Liver (tissue), 9 donors: ENCODE data around the gene RPLP2. TPM values are rescaled to one million over a fixed set of nuclear protein-coding genes. Genes with fewer than 3 reads are reported as not detected.

Experiments used
- DNase-seq: peaks from one replicate; pipeline ENCODE4 v3.0.0-alpha.2; 2017; ENCODE audit warnings: low spot score
- H3K27ac ChIP-seq, 2 donors: one replicate each; pipeline ENCODE4 v1.7.0; 2013; ENCODE audit warnings: inconsistent platforms in 2 of 2, low read length in 2 of 2, control low read depth in 1 of 2, low read depth in 1 of 2, mild to moderate bottlenecking in 1 of 2
- H3K27me3 ChIP-seq, 4 donors: one replicate each; pipeline versions ENCODE4 v1.6.1 to v1.7.0; 2013; ENCODE audit warnings: low read length in 3 of 4, inconsistent platforms in 1 of 4, mild to moderate bottlenecking in 1 of 4, moderate library complexity in 1 of 4; ENCODE audit not compliant: control insufficient read depth in 4 of 4, insufficient read depth in 4 of 4
- H3K36me3 ChIP-seq, 4 donors: one replicate each; pipeline versions ENCODE4 v1.6.1 to v1.7.0; 2013; ENCODE audit warnings: low read length in 3 of 4, mild to moderate bottlenecking in 3 of 4, low read depth in 1 of 4, moderate library complexity in 1 of 4; ENCODE audit not compliant: control insufficient read depth in 4 of 4, insufficient read depth in 3 of 4
- H3K4me1 ChIP-seq, 4 donors: one replicate each; pipeline versions ENCODE4 v1.6.1 to v1.7.0; 2013; ENCODE audit warnings: low read length in 3 of 4, mild to moderate bottlenecking in 3 of 4, moderate library complexity in 1 of 4; ENCODE audit not compliant: control insufficient read depth in 4 of 4, insufficient read depth in 4 of 4
- H3K4me3 ChIP-seq, 3 donors: one replicate each; pipeline versions ENCODE4 v1.6.1 to v1.7.0; 2013; ENCODE audit warnings: low read length in 3 of 3, control low read depth in 1 of 3, low read depth in 1 of 3, mild to moderate bottlenecking in 1 of 3
- H3K9ac ChIP-seq, 2 donors: one replicate each; pipeline ENCODE4 v1.7.0; 2013; ENCODE audit warnings: low read length in 2 of 2, mild to moderate bottlenecking in 2 of 2, moderate library complexity in 2 of 2, control low read depth in 1 of 2, low read depth in 1 of 2
- H3K9me3 ChIP-seq, 4 donors: one replicate each; pipeline versions ENCODE4 v1.6.1 to v1.7.0; 2013; ENCODE audit warnings: low read length in 3 of 4; ENCODE audit not compliant: control insufficient read depth in 4 of 4
- EGR1 ChIP-seq, 2 donors: IDR thresholded peaks; 2 replicates each; pipeline ENCODE4 v1.6.1; 2016 to 2018; ENCODE audit warnings: antibody characterized with exemption in 2 of 2, low read depth in 2 of 2
- FOXA1 ChIP-seq: IDR thresholded peaks from 2 replicates; pipeline ENCODE4 v1.6.1; 2016; ENCODE audit warnings: antibody characterized with exemption
- FOXA2 ChIP-seq: IDR thresholded peaks from 2 replicates; pipeline ENCODE4 v1.6.1; 2016; ENCODE audit warnings: antibody characterized with exemption
- GABPA ChIP-seq, 2 donors: IDR thresholded peaks in 1 of 2; conservative IDR thresholded peaks in 1 of 2; 2 replicates each; pipeline ENCODE4 v1.6.1; 2016; ENCODE audit warnings: antibody characterized with exemption in 2 of 2, mild to moderate bottlenecking in 1 of 2, moderate library complexity in 1 of 2
- HNF4A ChIP-seq, 2 donors: conservative IDR thresholded peaks; 2 replicates each; pipeline ENCODE4 v1.6.1; 2016; ENCODE audit warnings: antibody characterized with exemption in 2 of 2, mild to moderate bottlenecking in 2 of 2
- HNF4G ChIP-seq: IDR thresholded peaks from 2 replicates; pipeline ENCODE4 v1.6.1; 2016; ENCODE audit warnings: antibody characterized with exemption
- JUND ChIP-seq, 2 donors: IDR thresholded peaks; 2 replicates each; pipeline ENCODE4 v1.6.1; 2016; ENCODE audit warnings: antibody characterized with exemption in 2 of 2
- NR2F2 ChIP-seq: IDR thresholded peaks from 2 replicates; pipeline ENCODE4 v1.6.1; 2016; ENCODE audit warnings: antibody characterized with exemption
- RAD21 ChIP-seq, 2 donors: IDR thresholded peaks; 2 replicates each; pipeline ENCODE4 v1.6.1; 2016; ENCODE audit warnings: antibody characterized with exemption in 2 of 2, mild to moderate bottlenecking in 2 of 2
- RXRA ChIP-seq, 2 donors: IDR thresholded peaks; 2 replicates each; pipeline ENCODE4 v1.6.1; 2017 to 2018; ENCODE audit warnings: antibody characterized with exemption in 2 of 2, mild to moderate bottlenecking in 1 of 2
- SP1 ChIP-seq: IDR thresholded peaks from 2 replicates; pipeline ENCODE4 v1.6.1; 2018; ENCODE audit warnings: antibody characterized with exemption, mild to moderate bottlenecking
- TAF1 ChIP-seq: conservative IDR thresholded peaks from 2 replicates; pipeline ENCODE4 v1.6.1; 2016; ENCODE audit warnings: antibody characterized with exemption, mild to moderate bottlenecking
- YY1 ChIP-seq: IDR thresholded peaks from 2 replicates; pipeline ENCODE4 v1.6.1; 2016; ENCODE audit warnings: antibody characterized with exemption, mild to moderate bottlenecking
- WGBS: extraction: QIAGEN DNeasy Blood & Tissue Kit; methylation state at CpG from one replicate; pipeline ENCODE4 v1.1.7; 2013; 5-methylcytosine and 5-hydroxymethylcytosine counted together
- polyA plus RNA-seq, 2 donors: library from polyadenylated mRNA; stranded (reverse) in 1 of 2; unstranded in 1 of 2; fragments of 200-250 nt in 1 of 2; fragments of >200 nt in 1 of 2; fragmentation: Nextera tagmentation in 1 of 2; extraction: Ambion mirVana in 1 of 2; gene quantifications; one replicate each; pipeline versions ENCODE4 v1.2.1 to v1.2.3, GENCODE V29; 2013 to 2015
- total RNA-seq, 2 donors: library from RNA; depleted of rRNA; stranded (reverse); fragments of >200 nt; gene quantifications; one replicate each; pipeline ENCODE4 v1.2.3, GENCODE V29; 2014
- TF ChIP-seq, protein P1 (sequence below): IDR thresholded peaks from 2 replicates; pipeline ENCODE4 v1.6.1; 2016; ENCODE audit warnings: antibody characterized with exemption
- TF ChIP-seq, protein P2 (sequence below): fragments of 150-350 bp; IDR thresholded peaks from 2 replicates; pipeline ENCODE4 v1.5.1; 2017; ENCODE audit warnings: improper control_type of control experiment, low read depth, low read length; ENCODE audit not compliant: missing input control
- TF ChIP-seq, protein P3 (sequence below): IDR thresholded peaks from 2 replicates; pipeline ENCODE4 v1.6.1; 2016; ENCODE audit warnings: antibody characterized with exemption, mild to moderate bottlenecking
- TF ChIP-seq, protein P4 (sequence below): IDR thresholded peaks from 2 replicates; pipeline ENCODE4 v1.6.1; 2016; ENCODE audit warnings: antibody characterized with exemption
- TF ChIP-seq, protein P5 (sequence below): IDR thresholded peaks from 2 replicates; pipeline ENCODE4 v1.6.1; 2016; ENCODE audit warnings: antibody characterized with exemption
- donor health status: healthy.
- donor health status: healthy.
- donor health status: healthy.
- donor health status: healthy.
- donor health status: healthy.

The RPLP2 gene
- total and polyA plus RNA-seq, 4 donors: 59.8 to 476 (median 285) TPM

DNA sequence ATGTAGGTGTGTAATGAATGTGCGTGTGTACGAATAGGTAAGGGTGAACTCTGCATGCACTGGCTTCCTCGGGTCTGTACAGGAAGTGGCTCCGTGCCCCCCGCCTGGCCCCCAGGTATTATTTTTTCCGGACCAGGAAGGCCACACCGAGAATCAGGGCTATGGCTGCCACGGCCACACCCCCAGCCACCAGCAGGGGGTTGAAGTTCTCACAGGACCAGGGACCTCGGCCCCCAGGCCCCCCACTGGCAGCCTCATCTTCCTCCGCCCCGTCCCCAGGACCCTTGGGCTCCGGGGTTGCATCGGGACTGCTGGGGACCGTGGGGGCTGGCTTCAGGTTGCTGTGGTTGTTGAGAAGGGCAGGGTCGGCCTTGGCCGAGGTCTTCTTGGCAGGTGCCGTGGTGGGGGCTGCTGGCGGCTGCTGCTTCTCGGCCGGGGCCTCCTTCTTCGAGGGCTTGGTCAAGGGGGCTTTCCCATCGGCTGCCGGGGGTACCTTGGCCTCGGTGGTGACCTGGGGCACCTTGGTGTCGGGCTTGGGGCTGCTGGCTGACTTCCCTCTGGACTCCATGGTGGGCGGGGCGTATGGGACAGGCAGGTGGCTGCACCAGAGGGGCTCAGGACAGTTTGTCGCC is 21.6 kb upstream of the RPLP2 start:
- peaks cover 0 to 10% (median 8%) of the 10 kb centered on the region in 4 donors for H3K36me3 ChIP-seq

More for the DNA sequence above, 21.6 kb upstream of the RPLP2 start:
- TF ChIP-seq GABPA (IDR thresholded peaks at IDR 0.05 in 1 of 2, conservative IDR thresholded peaks at IDR 0.05 in 1 of 2) (no peak), EGR1 (IDR thresholded peaks at IDR 0.05; ENCODE audit: low read depth in 2 of 2) (no peak), JUND (IDR thresholded peaks at IDR 0.05) (no peak), NR2F2 (no peak), TAF1 (no peak), HNF4G (no peak), SP1 (no peak), YY1 (no peak), FOXA2 (no peak), RAD21 (IDR thresholded peaks at IDR 0.05) (no peak), RXRA (IDR thresholded peaks at IDR 0.05) (no peak), FOXA1 (no peak), HNF4A (conservative IDR thresholded peaks at IDR 0.05) (no peak)
- TF ChIP-seq, protein P1, sequence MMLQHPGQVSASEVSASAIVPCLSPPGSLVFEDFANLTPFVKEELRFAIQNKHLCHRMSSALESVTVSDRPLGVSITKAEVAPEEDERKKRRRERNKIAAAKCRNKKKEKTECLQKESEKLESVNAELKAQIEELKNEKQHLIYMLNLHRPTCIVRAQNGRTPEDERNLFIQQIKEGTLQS: no peak
- TF ChIP-seq, protein P2, sequence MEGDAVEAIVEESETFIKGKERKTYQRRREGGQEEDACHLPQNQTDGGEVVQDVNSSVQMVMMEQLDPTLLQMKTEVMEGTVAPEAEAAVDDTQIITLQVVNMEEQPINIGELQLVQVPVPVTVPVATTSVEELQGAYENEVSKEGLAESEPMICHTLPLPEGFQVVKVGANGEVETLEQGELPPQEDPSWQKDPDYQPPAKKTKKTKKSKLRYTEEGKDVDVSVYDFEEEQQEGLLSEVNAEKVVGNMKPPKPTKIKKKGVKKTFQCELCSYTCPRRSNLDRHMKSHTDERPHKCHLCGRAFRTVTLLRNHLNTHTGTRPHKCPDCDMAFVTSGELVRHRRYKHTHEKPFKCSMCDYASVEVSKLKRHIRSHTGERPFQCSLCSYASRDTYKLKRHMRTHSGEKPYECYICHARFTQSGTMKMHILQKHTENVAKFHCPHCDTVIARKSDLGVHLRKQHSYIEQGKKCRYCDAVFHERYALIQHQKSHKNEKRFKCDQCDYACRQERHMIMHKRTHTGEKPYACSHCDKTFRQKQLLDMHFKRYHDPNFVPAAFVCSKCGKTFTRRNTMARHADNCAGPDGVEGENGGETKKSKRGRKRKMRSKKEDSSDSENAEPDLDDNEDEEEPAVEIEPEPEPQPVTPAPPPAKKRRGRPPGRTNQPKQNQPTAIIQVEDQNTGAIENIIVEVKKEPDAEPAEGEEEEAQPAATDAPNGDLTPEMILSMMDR: no peak
- TF ChIP-seq, protein P3, sequence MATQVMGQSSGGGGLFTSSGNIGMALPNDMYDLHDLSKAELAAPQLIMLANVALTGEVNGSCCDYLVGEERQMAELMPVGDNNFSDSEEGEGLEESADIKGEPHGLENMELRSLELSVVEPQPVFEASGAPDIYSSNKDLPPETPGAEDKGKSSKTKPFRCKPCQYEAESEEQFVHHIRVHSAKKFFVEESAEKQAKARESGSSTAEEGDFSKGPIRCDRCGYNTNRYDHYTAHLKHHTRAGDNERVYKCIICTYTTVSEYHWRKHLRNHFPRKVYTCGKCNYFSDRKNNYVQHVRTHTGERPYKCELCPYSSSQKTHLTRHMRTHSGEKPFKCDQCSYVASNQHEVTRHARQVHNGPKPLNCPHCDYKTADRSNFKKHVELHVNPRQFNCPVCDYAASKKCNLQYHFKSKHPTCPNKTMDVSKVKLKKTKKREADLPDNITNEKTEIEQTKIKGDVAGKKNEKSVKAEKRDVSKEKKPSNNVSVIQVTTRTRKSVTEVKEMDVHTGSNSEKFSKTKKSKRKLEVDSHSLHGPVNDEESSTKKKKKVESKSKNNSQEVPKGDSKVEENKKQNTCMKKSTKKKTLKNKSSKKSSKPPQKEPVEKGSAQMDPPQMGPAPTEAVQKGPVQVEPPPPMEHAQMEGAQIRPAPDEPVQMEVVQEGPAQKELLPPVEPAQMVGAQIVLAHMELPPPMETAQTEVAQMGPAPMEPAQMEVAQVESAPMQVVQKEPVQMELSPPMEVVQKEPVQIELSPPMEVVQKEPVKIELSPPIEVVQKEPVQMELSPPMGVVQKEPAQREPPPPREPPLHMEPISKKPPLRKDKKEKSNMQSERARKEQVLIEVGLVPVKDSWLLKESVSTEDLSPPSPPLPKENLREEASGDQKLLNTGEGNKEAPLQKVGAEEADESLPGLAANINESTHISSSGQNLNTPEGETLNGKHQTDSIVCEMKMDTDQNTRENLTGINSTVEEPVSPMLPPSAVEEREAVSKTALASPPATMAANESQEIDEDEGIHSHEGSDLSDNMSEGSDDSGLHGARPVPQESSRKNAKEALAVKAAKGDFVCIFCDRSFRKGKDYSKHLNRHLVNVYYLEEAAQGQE: no peak
- TF ChIP-seq, protein P4, sequence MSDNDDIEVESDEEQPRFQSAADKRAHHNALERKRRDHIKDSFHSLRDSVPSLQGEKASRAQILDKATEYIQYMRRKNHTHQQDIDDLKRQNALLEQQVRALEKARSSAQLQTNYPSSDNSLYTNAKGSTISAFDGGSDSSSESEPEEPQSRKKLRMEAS: no peak
- TF ChIP-seq, protein P5, sequence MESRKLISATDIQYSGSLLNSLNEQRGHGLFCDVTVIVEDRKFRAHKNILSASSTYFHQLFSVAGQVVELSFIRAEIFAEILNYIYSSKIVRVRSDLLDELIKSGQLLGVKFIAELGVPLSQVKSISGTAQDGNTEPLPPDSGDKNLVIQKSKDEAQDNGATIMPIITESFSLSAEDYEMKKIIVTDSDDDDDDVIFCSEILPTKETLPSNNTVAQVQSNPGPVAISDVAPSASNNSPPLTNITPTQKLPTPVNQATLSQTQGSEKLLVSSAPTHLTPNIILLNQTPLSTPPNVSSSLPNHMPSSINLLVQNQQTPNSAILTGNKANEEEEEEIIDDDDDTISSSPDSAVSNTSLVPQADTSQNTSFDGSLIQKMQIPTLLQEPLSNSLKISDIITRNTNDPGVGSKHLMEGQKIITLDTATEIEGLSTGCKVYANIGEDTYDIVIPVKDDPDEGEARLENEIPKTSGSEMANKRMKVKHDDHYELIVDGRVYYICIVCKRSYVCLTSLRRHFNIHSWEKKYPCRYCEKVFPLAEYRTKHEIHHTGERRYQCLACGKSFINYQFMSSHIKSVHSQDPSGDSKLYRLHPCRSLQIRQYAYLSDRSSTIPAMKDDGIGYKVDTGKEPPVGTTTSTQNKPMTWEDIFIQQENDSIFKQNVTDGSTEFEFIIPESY: no peak
- DNase-seq: no peak
- Histone ChIP-seq H3K4me1 (peaks cover 0 to 6% (median under 1%) of the 10 kb centered on the region in 4 donors), H3K9me3 (no peaks in the 10 kb centered on the region), H3K4me3 (no peak overlapping the region), H3K27me3 (no peaks in the 10 kb centered on the region), H3K27ac (no peak overlapping the region), H3K9ac (no peak overlapping the region)
- 72% methylated on average over 28 of the region's 28 CpGs for WGBS
